NCI-H2227 (cell line): ENCODE measurements around the gene RNU6-8.

ENCODE experiments used
- DNase-seq: peaks from one replicate; lab custom pipeline; 2025; ENCODE audit not compliant: unreplicated experiment; lab: John Stamatoyannopoulos, UW

The RNU6-8 gene

GRCh38 chr14:32166029-32166428 is 37.0 kb downstream of the RNU6-8 start:
- no peak for DNase-seq
